DMS79 treated with DMSO at 0.1 percent for 48 hours (cell line): ENCODE measurements around the gene PLCG2.
"Not testable (repeated sequence)": the region's sequence is repeated elsewhere in the genome, so short reads cannot be mapped to it uniquely, and the experiment has no call there.

ENCODE experiments used
- DNase-seq: peaks from one replicate; lab custom pipeline; 2025; lab: John Stamatoyannopoulos, UW

Gene PLCG2

DNA sequence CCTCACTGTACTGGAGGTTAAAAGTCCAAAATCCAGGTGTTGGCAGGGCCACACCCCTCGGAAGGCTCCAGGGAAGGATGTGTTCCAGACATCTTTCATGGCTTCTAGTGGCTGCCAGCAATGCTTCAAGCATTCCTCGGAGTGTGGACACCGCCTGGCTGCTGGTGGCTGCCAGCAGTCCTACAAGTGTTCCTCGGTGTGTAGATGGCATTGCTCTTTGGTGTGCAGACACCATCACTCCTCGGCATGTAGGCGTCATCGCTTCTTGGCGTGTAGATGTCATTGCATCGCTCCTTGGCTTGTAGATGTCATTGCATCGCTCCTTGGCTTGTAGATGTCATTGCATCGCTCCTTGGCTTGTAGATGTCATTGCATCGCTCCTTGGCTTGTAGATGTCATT, 98.4 kb downstream of the PLCG2 start:
- not testable (repeated sequence) for DNase-seq

DNA sequence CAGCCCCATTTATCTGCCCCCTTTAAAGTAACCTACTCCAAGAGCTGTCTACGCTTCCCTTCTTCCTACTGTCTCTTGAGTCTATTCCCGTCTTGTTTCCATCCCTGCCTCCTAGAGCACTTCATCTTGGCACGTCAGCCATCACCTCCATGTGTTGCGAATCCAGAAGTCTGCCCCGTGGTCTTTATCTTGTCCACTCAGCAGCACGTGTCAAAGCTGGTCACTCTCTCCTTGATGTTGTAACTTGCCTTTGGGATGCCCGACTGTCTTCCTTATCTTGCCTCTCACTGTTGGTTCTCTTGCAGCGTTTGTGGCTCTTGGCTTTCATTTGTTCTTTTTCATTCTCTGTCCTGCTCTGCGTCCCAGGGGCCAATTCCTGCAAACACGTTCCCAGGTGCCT, 99.4 kb downstream of the PLCG2 start:
- DNase-seq, result no peak

DNA sequence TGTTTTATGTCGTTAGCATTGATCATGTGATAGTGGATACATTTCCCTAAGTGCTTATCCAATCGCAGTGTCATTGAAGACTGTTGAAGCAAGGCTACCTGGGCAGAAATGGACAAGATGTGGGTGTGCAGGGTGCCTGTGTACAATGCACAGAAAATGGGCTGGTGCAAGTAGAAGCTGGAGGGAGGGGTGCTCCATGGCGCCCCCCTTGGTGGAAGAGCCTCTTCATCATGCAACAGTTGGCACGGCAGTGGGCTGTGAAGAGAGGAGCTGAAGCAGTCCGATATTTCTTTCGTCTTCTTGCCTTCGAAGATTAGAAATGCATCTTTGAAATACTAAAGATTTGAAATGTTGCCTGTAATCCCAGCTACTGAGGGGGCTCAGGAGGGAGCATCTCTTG, 100.5 kb downstream of the PLCG2 start:
- no peak for DNase-seq

DNA sequence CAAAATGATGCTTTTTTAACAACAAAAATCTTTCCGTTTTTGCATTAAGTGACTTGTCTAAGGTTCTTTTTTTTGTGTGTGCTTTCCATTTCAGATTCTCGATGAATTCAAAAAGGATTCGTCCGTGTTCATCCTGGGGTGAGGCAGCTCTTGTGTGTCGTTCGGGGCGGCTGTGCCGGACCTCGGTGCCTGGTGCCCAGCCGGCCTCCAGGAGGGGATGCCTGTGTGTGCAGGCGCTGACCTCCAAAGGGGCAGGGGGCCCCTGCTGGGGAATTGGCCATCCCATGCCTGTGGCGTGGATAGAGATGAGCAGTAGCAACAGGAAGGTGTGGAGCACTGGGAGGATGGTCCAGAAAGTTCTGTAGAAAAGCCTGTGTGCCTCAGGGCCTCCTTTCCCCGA, 101.7 kb downstream of the PLCG2 start:
- no peak for DNase-seq

DNA sequence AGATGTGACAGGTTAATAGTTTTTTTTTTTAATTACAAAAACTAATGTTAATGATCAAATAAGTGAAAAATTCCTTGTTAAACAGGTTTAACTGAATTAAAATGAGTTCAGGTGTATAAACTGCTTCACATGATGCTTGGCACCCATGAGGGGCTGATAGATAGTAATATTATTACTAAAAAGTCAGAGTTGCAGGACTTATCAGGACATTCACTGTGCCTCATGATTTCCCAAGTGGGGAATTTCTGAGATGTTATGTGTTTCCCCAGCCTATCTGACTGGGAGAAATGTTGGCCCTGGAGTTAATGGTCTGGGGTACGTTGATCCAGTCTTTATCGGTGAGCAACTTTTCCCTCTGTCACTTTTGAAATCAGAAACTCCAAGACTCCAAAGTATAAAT, 102.1 kb downstream of the PLCG2 start:
- DNase-seq, result no peak

DNA sequence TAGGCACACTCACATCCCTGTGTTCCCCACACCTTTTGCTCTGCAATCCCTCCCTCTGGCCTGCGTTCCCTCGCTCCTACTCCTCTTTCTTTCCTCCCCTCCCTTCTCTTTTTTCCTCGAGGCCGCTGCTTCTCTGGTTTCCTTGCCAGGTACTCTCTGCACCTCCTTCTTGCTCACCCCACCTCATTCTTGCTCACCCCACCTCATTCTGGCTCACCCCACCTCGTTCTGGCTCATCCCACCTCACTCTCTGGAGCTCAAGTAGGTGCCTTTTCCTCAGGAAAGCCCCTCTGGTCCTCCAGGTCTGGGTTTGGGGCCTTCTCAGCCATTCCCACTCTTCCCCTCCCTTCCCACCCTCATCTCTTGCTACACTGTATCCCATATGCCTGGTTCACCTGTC, 103.5 kb downstream of the PLCG2 start:
- DNase-seq, result no peak

DNA sequence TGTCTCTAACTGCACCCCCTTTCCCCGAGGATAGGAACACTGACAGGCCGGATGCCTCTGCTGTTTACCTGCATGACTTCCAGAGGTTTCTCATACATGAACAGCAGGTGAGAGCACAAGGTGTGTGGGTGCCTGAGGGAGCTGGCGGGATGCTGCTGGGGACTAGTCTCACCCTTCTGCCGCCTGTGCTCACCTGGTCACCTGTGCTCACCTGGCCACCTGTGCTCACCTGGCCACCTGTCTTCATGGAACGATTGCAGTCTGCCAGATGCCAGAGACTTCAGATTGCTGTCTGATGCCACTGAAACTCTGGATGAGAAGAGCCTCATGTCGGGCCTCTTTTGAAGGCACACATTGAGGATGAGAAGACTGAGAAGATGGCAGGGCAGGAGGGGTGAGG, 104.1 kb downstream of the PLCG2 start:
- no peak for DNase-seq

DNA sequence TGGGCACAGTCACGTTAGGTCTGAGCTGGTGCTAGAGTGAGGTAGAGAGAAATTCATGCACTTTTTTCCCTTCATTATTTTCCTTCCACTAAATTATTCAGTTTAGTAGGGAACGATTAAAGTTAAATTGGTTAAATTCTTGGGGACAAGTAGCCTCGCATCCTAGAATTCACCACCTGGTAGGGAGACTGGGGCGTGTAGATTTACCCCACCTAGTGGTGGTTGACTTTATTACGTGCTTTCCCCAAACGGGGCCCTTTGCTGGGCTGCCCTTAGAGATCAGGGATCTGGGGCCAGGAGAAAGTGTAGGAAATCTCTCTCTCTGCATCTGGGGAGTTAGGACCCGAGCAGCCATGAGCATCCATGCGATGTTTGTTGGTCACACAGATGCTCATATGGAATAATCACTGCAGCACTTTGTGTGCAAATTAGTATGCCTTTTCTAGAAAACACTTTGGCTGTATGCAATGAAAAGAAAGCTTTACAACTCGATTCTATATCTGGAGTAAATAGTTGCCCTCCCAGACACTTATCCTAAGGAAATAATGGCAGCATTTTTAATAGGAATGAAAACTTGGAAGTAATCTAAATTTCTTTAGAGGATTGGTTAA, 107.0 kb downstream of the PLCG2 start:
- no peak for DNase-seq

DNA sequence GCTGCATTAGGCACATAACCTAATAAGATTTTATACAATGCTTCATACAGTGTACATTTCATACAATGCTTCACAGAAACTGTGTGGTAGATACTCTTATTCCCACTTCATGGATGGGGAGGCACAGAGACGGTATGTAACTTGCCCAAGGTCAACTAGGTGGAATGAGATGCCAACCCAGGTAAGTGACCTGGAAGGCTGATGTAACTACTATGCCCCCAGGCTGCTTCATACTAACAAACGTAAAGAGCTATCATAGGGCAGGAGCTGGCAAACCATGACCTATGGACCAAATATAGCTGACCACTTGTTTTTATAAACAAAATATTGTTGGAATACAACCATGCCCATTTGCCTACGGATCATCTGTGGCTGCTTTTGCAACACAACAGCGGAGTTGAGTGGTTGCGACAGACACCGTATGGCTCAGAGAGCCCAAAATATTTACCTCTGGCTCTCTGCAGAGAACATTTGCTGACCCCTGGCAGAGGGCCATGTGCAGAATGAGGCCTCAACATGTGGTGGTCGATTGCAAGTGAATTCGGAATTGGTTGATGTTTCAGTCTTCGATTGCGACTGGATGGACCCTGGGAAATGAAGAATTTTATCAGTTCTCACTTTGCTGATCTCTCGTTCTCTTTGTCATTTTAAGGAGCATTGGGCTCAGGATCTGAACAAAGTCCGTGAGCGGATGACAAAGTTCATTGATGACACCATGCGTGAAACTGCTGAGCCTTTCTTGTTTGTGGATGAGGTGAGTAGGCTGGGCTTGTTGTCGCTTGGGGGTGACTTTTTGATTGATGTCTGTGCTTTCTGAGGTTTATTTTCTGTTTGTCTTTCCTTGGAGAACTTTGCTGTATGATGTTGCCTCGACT, 109.7 kb downstream of the PLCG2 start:
- DNase-seq, result no peak

DNA sequence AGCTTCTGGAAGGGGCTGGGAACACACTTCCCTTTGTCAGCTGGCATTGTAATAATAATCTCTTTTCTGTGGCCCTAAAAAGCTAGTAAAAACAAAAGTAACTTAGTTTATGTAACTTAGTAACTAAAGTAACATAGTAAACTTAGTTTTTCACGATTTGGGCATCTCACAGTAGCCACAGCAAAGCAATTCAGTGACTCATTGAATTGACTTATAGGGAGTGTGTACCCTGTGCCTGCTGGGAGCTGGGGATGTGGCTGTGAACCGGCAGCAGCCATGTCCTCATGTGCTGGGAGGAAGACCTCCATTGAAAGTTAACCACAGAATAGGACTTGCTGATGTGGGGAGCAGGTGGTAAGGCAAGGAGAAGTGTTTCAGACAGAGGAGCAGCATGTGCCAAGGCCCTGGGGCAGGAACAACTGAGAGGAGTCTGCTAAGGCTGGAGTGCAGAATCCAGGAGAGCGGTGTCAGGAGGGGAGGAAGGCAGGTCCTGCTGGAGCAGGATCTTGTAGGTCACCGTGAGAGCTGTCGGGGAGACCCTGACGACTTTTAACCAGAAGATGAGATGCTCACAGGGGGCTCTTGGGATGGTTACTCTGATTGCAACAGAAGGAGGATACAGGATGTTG, 112.8 kb downstream of the PLCG2 start:
- DNase-seq, result no peak

DNA sequence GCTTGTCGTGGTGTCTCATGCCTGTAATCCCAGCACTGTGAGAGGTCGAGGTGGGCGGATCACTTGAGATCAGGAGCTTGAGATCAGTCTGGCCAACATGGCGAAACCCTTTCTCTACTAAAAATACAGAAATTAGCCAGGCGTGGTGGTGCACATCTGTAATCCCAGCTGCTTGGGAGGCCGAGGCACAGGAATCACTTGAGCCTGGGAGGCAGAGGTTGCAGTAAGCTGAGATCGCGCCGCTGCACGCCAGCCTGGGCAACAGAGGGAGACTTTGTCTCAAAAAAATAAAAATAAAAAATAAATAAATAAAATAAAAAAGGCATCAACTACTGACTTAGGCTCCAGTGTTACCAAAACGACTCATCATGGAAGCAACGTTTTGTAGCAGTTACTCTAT, 115.5 kb downstream of the PLCG2 start:
- no peak for DNase-seq

DNA sequence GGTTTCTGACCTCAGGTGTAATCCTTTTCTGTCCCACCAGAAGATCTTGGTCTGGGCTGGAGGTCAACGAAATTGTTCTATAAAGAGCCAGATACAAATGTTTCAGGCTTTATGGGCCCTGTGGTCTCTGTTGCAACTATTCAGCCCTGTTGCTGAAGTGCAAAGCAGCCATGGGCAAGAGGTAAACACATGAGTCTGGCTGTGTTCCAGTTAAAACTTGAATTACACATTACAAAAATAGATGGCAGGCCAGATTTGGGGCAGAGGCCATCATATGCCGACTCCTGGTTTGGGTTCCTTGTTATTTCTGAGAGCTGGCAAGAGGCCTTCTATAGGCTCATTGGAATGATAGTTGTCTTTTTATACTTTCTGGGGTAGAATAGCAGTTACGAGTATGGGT, 117.8 kb downstream of the PLCG2 start:
- DNase-seq, result no peak

DNA sequence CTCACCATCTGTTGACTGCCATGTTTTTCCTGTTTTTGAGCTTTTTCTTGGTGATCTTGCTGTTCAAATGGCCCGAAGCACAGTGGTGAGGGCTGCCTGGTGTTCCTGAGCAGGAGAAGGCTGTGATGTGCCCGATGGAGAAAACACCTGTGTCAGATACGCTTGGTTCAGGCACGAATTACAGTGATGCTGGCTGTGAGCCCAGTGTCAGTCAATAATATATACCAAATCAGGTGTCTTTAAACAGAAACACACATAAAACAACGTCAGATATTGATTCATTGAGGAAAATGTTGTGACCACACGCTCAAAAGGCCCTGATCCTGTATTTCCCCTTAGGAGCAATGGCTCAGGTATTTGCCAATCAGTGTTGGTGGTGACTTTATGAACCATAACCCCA, 120.5 kb downstream of the PLCG2 start:
- no peak for DNase-seq

DNA sequence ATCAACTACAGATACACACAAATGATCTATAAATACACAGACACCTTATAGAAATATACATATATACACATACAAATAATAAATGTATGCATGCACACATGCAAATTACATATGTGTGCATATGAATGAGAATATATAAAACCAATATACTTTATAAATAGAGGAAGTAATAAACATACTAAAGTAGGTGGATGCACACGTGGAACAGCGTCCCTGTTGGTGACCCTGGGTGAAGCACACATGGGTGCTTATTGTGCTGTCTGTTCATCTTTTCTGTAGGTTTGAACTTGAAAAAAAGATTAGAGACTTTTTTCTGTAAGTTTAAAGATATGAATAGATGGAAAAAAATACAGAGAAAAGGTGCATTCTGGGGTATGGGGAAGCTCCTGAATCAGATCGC, 120.9 kb downstream of the PLCG2 start:
- DNase-seq, result no peak

DNA sequence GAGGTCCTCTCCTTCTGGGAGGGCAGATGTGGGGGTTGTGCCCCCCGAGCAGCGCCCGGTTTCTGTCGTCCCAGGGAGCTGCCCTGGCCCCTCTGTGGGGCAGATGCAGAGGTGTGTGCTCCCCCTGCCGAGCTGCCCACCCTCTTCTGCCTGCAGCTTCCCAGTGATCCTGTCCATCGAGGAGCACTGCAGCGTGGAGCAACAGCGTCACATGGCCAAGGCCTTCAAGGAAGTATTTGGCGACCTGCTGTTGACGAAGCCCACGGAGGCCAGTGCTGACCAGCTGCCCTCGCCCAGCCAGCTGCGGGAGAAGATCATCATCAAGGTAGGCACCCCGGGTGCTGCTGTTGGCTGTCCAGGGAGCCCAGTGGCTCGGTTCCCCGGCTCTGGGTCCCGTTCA, 121.4 kb downstream of the PLCG2 start:
- DNase-seq, result no peak

DNA sequence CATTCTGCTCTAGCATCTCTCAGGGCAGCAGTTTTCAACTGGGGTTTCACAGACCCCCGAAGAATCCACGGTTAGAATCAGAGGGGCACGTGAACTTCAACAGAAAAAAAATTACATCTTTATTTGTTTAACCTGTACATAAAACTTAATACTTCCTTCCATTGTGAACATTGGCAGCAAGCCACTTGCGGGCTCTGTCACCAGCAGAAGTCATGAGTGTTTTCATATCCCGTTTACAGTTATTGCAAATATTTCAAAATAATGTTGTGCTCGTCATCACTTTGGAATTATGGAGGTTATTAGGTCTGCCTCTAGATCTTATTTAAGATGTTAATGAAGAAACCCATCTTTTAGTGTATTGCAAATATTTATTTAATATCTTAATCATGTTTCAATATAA, 122.4 kb downstream of the PLCG2 start:
- no peak for DNase-seq

DNA sequence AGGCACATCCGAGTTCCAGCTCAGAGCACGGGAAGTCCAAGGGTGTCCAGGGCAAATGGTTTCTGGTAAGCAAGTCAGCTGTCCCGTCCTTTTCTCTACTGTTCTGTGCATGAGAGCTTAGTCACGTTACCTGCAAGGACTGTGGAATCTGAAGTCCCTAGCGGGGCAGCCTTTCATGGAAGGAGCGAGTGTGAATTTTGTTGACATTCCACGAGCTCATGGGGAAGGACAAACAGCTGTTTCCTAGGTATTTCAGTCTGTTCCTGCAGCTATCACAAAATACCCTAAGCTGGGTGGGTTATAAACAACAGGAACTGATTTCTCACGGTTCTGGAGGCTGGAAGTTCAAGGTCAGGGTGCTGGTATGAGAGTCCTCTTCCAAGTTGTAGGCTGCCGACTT, 122.9 kb downstream of the PLCG2 start:
- DNase-seq, result no peak

DNA sequence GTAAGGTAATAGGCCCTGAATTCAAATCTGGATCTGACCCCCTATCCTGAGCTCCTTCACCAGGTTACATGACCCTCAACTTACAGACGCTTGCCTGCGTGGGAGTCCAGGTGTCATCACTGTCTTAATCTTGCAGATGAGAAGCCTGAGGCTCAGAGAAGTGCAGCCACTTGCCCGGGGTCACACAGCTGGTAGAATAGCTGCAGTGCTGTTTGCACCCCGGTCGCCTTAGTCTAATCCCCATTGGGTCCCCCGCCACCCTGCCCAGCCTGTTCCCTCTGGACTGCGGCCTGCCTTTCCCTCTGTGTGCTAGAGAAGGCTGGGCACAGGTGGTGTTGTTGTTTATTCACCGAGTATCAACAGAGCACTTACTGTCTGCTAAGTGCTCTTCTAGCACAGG, 125.2 kb downstream of the PLCG2 start:
- no peak for DNase-seq

DNA sequence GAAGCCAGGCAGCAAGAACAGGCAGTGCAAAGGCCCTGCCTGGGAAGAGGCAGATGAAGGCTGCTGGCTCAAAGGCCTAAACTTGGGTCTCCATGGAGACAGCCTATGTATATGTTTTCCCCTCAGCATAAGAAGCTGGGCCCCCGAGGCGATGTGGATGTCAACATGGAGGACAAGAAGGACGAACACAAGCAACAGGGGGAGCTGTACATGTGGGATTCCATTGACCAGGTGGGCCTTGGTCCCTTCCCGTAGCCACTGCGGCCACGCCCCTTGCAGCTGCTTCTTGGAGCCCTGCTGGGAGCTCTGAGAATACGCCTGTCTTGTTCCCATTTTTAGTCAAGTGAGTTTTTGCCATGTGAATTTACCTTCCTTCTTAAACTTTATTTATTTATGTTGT, 126.2 kb downstream of the PLCG2 start:
- no peak for DNase-seq

DNA sequence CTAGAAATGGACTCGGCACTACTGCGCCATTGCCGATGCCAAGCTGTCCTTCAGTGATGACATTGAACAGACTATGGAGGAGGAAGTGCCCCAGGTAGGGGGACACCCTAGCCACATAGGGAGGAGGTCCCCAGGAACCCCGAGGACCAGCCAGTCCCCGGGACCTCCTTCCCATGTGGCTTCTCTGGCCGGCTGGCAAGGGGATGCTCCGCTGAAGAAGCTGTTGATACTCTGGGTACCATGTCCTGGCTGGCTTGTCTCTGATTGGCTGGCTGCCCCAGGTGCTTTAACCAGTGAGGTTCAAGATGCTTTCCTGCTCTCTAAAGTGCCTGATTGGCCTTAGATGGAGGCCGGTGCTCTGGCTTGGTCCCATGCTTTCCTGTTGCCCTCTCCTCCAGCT, 128.6 kb downstream of the PLCG2 start:
- DNase-seq, result no peak

DNA sequence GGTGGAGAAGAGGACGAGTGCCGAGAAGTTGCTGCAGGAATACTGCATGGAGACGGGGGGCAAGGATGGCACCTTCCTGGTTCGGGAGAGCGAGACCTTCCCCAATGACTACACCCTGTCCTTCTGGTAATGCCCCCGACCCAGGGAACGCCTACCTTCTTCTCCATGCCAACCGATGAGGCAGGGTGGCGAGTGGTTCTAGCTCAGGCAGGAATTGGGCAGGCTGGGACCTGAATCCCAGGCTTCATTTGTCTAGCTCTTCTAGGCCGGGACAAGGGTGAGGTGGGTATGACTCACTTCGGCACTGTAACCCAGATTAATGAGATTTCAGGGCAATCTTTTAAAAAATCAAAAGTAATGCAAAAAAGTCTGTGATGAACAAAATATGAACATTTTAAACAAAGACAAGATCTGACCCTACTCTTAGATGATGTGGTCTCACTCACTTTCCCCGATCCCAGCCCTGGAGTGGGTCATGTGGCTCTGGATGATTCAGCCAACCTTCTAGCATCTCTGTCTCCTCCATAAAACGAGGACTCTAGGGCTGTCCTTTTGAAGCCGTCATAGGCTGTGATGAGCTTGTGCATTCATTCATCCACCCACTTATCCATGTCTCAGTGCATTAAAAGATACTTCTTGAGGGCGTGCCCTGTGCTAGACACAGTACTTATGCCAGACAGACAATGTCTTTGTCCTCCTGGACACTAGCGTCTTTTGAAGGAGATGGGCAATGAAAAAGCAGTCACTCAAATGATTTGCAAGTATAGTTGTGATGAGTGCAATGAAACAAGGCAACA, 129.6 kb downstream of the PLCG2 start:
- no peak for DNase-seq

DNA sequence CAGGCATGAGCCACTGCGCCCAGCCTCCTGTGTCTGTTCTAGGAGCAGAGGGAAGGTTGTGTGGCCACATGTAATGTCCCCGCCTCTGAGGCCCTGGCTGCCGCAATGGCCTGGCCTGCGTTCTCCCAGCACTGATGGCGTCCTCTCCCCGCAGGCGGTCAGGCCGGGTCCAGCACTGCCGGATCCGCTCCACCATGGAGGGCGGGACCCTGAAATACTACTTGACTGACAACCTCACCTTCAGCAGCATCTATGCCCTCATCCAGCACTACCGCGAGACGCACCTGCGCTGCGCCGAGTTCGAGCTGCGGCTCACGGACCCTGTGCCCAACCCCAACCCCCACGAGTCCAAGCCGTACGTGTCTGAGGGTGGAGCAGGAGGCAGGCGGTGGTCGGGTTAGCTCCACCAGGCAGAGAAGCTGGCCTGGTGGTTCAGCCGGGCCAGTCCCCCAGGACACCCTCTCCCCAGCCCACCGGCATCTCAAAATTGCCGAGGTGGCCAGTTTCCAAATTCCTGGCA, 131.3 kb downstream of the PLCG2 start:
- DNase-seq, result no peak
